Measurements from ENCODE around the gene ACAD10. TPM values are rescaled to one million over a fixed set of nuclear protein-coding genes. Genes with fewer than 3 reads are reported as not detected.

Gene ACAD10
- total and polyA plus RNA-seq, 2 of the 13 experiments (the other 11 are each of a cell fraction or from before 2014, with no cell fraction given), result 15.2 to 16.3 TPM

GRCh38 chr12:111692575-111693210, 6.8 kb downstream of the ACAD10 start (continued):
- TF ChIP-seq, protein P1, sequence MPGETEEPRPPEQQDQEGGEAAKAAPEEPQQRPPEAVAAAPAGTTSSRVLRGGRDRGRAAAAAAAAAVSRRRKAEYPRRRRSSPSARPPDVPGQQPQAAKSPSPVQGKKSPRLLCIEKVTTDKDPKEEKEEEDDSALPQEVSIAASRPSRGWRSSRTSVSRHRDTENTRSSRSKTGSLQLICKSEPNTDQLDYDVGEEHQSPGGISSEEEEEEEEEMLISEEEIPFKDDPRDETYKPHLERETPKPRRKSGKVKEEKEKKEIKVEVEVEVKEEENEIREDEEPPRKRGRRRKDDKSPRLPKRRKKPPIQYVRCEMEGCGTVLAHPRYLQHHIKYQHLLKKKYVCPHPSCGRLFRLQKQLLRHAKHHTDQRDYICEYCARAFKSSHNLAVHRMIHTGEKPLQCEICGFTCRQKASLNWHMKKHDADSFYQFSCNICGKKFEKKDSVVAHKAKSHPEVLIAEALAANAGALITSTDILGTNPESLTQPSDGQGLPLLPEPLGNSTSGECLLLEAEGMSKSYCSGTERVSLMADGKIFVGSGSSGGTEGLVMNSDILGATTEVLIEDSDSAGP (CRISPR knock-in tag; IDR thresholded peaks at IDR 0.05; ENCODE audit: borderline replicate concordance), result no peak
- TF ChIP-seq MIER3 (CRISPR knock-in tag; IDR thresholded peaks at IDR 0.05; ENCODE audit: borderline replicate concordance), result no peak
- no peak for TF ChIP-seq ZKSCAN5 (CRISPR knock-in tag; IDR thresholded peaks at IDR 0.05)
- no peak for TF ChIP-seq ZNF24 (IDR thresholded peaks at IDR 0.05)
- no peak for TF ChIP-seq DBP (CRISPR knock-in tag; IDR thresholded peaks at IDR 0.05; ENCODE audit: not compliant biosample characterization)
- TF ChIP-seq ZNF782 (CRISPR knock-in tag; IDR thresholded peaks at IDR 0.05; ENCODE audit: borderline replicate concordance), result no peak
- TF ChIP-seq HNRNPH1 (optimal IDR thresholded peaks at IDR 0.05; ENCODE audit: low read depth, low read length), result no peak

DNA sequence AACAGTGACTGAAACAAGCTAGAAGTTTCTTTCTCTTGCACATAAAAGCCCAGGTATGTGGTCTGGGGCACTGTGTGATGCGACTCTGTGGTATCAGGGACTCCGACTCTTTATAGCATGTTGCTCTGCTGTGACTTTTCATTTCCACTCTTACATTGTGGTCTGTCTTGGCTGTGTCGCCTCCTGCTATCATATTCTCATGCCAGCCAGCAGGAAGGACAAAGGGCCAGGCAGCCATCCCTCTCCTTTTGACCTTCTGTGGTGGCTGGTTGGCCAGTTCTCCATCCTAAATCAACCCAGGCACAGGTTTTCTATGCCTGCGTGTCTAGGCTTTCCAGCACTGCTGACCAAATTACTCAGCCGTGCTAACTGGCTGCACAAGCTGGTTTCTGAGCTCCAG, 8.0 kb downstream of the ACAD10 start:
- Histone ChIP-seq H3K36me3 (replicated peaks in 1 of 2; ENCODE audit: control insufficient read depth in 1 of 2, insufficient read depth in 2 of 2, low read length in 2 of 2) (peaks cover 9 to 31% of the 10 kb centered on the region in 2 experiments), H3K27me3 (ENCODE audit: control insufficient read depth in 1 of 2, insufficient read depth in 2 of 2, low read length in 2 of 2) (no peaks in the 10 kb centered on the region), H3K4me3 (replicated peaks in 1 of 3; ENCODE audit: insufficient read depth in 1 of 3, low read depth in 2 of 3, low read length in 3 of 3) (no peak overlapping the region), H3K9me3 (ENCODE audit: low read length) (no peaks in the 10 kb centered on the region), H4K20me1 (ENCODE audit: insufficient read depth, low read length) (no peaks in the 10 kb centered on the region), H3K9ac (ENCODE audit: insufficient read depth, low read depth, low read length) (no peak overlapping the region), H2AFZ (ENCODE audit: low read length) (no peak overlapping the region), H3K4me2 (ENCODE audit: low read depth, low read length) (no peak overlapping the region), H3K4me1 (ENCODE audit: insufficient read depth, low read length) (no peaks in the 10 kb centered on the region), H3K79me2 (ENCODE audit: insufficient read depth, low read length) (no peaks in the 10 kb centered on the region), H3K27ac (ENCODE audit: extremely low read length, insufficient read depth, low read length) (no peak overlapping the region)
- CTCF ChIA-PET (ENCODE audit: low intra/inter-chr PET ratio, low total read pairs), result no interaction called here
- intact Hi-C loops (cut with micrococcal nuclease; ENCODE audit: unreplicated experiment), result no loop called here
- FAIRE-seq (no peak), DNase-seq (ENCODE audit: low spot score) (no peak), ATAC-seq (no peak)
- 95% methylated on average over 5 of the region's 5 CpGs for WGBS (ENCODE audit: low lambda C conversion rate)
- in situ Hi-C loops (cut with HindIII; ENCODE audit: extremely low pct_ligation_motif_present, low pct_unique_long_range_greater_than_20kb), result no loop called here
- no TSS peak for BruUV-seq (replicated peaks)
- POLR2A ChIA-PET, result interaction anchor here (2.9 kb wide), 1 partner anchor 8 kb away, joined by 7 read pairs; the partner anchor contains the start of genes ACAD10 and BRAP
- TF ChIP-seq RFX1 (IDR thresholded peaks at IDR 0.05), result no peak
- TF ChIP-seq ZNF761 (CRISPR knock-in tag; conservative IDR thresholded peaks at IDR 0.05), result no peak
- TF ChIP-seq ZNF143 (CRISPR knock-in tag; IDR thresholded peaks at IDR 0.05), result no peak
- no peak for TF ChIP-seq ZKSCAN8 (CRISPR knock-in tag; IDR thresholded peaks at IDR 0.05; ENCODE audit: borderline replicate concordance)
- no peak for TF ChIP-seq ZNF3 (CRISPR knock-in tag; IDR thresholded peaks at IDR 0.05)
- TF ChIP-seq ARID4A (CRISPR knock-in tag; IDR thresholded peaks at IDR 0.05; ENCODE audit: borderline replicate concordance), result no peak
- TF ChIP-seq, protein P2, sequence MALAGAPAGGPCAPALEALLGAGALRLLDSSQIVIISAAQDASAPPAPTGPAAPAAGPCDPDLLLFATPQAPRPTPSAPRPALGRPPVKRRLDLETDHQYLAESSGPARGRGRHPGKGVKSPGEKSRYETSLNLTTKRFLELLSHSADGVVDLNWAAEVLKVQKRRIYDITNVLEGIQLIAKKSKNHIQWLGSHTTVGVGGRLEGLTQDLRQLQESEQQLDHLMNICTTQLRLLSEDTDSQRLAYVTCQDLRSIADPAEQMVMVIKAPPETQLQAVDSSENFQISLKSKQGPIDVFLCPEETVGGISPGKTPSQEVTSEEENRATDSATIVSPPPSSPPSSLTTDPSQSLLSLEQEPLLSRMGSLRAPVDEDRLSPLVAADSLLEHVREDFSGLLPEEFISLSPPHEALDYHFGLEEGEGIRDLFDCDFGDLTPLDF (CRISPR knock-in tag; IDR thresholded peaks at IDR 0.05), result no peak
- TF ChIP-seq PHF20 (CRISPR knock-in tag; IDR thresholded peaks at IDR 0.05), result no peak
- no peak for TF ChIP-seq SOX6 (IDR thresholded peaks at IDR 0.05)
- no peak for TF ChIP-seq SOX6 (CRISPR knock-in tag; IDR thresholded peaks at IDR 0.05)

All from HepG2 (cell line).